Measurements from ENCODE around the gene FAM107B. TPM values are rescaled to one million over a fixed set of nuclear protein-coding genes. Genes with fewer than 3 reads are reported as not detected.

Gene FAM107B
- total RNA-seq, 1 experiment from 2014 or later, result 144 TPM

- Histone ChIP-seq H3K9me2 (ENCODE audit: insufficient read depth) (no peaks in the 10 kb centered on the region), H3K9me3 (ENCODE audit: insufficient read depth, low read depth) (no peaks in the 10 kb centered on the region), H3K79me2 (ENCODE audit: low read depth) (no peaks in the 10 kb centered on the region), H3K36me3 (ENCODE audit: low read depth) (no peaks in the 10 kb centered on the region), H4K20me1 (ENCODE audit: insufficient read depth) (no peaks in the 10 kb centered on the region), H3K27ac (no peak overlapping the region), H2AFZ (no peak overlapping the region), H3K4me1 (replicated peaks; ENCODE audit: insufficient read depth) (peaks cover 24% of the 10 kb centered on the region), H3K4me3 (no peak overlapping the region), H3F3A (ENCODE audit: insufficient read depth, low read depth) (peaks cover 12% of the 10 kb centered on the region; the same call in 1 of the 2 replicates), H3K27me3 (ENCODE audit: insufficient read depth, low read depth) (no peaks in the 10 kb centered on the region), H3K4me2 (no peak overlapping the region)
- ChIA-PET CTCF (no interaction called here), POLR2A (ENCODE audit: unreplicated experiment) (no interaction called here)
- no peak for TF ChIP-seq EZH2 (IDR thresholded peaks at IDR 0.05; ENCODE audit: low read depth)
- no peak for TF ChIP-seq CTCF (conservative IDR thresholded peaks at IDR 0.05)
- DNase-seq, result no peak
- intact Hi-C loops (cut with micrococcal nuclease; ENCODE audit: unreplicated experiment), result no loop called here
- no TSS peak for BruUV-seq (replicated peaks)
Measured at GRCh38 chr10:14700546-14700945, 74.2 kb downstream of the FAM107B start.

- CTCF ChIA-PET, result no interaction called here
- POLR2A ChIA-PET (ENCODE audit: unreplicated experiment), result no interaction called here
- H3F3A ChIP-seq (ENCODE audit: insufficient read depth, low read depth), result peaks cover 12% of the 10 kb centered on the region; the same call in 1 of the 2 replicates
- no TSS peak for BruUV-seq (replicated peaks)
- H3K9me2 ChIP-seq (ENCODE audit: insufficient read depth), result no peaks in the 10 kb centered on the region
- H3K4me2 ChIP-seq, result no peak overlapping the region
- H3K4me3 ChIP-seq, result no peak overlapping the region
- peaks cover 24% of the 10 kb centered on the region for H3K4me1 ChIP-seq (replicated peaks; ENCODE audit: insufficient read depth)
- no peak overlapping the region for H3K27ac ChIP-seq
- H3K27me3 ChIP-seq (ENCODE audit: insufficient read depth, low read depth), result no peaks in the 10 kb centered on the region
- H3K9me3 ChIP-seq (ENCODE audit: insufficient read depth, low read depth), result no peaks in the 10 kb centered on the region
- DNase-seq, result no peak
- H3K79me2 ChIP-seq (ENCODE audit: low read depth), result no peaks in the 10 kb centered on the region
- no peak for TF ChIP-seq EZH2 (IDR thresholded peaks at IDR 0.05; ENCODE audit: low read depth)
- TF ChIP-seq CTCF (conservative IDR thresholded peaks at IDR 0.05), result no peak
- no peaks in the 10 kb centered on the region for H3K36me3 ChIP-seq (ENCODE audit: low read depth)
- no peak overlapping the region for H2AFZ ChIP-seq
- no peaks in the 10 kb centered on the region for H4K20me1 ChIP-seq (ENCODE audit: insufficient read depth)
- intact Hi-C loops (cut with micrococcal nuclease; ENCODE audit: unreplicated experiment), result no loop called here
Measured at GRCh38 chr10:14699482-14699881, 75.2 kb downstream of the FAM107B start.

DNA sequence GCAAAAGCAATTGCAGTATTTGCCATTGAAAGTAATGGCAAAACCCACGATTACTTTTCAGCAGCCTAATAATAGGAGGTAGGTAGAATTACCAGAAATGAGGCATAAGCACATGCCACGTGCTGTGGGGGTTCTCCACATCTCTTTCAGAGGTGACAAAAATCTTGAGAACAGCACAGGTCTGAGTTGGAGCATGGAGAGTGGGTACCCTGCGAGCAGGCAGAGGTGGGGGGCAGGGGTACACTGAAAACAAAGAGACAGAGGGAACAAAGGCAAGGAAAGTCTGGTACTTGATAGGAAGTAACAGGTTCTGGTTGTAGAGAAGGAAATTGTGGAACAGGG, 75.9 kb downstream of the FAM107B start:
- no peaks in the 10 kb centered on the region for H4K20me1 ChIP-seq (ENCODE audit: insufficient read depth)
- intact Hi-C loops (cut with micrococcal nuclease; ENCODE audit: unreplicated experiment), result no loop called here
- H3K4me3 ChIP-seq, result no peak overlapping the region
- H3K27ac ChIP-seq, result no peak overlapping the region
- no peaks in the 10 kb centered on the region for H3K79me2 ChIP-seq (ENCODE audit: low read depth)
- H3F3A ChIP-seq (ENCODE audit: insufficient read depth, low read depth), result peaks cover 12% of the 10 kb centered on the region; the same call in 1 of the 2 replicates
- no peaks in the 10 kb centered on the region for H3K27me3 ChIP-seq (ENCODE audit: insufficient read depth, low read depth)
- TF ChIP-seq CTCF (conservative IDR thresholded peaks at IDR 0.05), result no peak
- TF ChIP-seq EZH2 (IDR thresholded peaks at IDR 0.05; ENCODE audit: low read depth), result no peak
- H3K4me2 ChIP-seq, result no peak overlapping the region
- H3K36me3 ChIP-seq (ENCODE audit: low read depth), result no peaks in the 10 kb centered on the region
- BruUV-seq (replicated peaks), result no TSS peak
- H3K9me2 ChIP-seq (ENCODE audit: insufficient read depth), result no peaks in the 10 kb centered on the region
- POLR2A ChIA-PET (ENCODE audit: unreplicated experiment), result no interaction called here
- CTCF ChIA-PET, result no interaction called here
- H2AFZ ChIP-seq, result no peak overlapping the region
- DNase-seq, result no peak
- peaks cover 21% of the 10 kb centered on the region for H3K4me1 ChIP-seq (replicated peaks; ENCODE audit: insufficient read depth)
- H3K9me3 ChIP-seq (ENCODE audit: insufficient read depth, low read depth), result no peaks in the 10 kb centered on the region

Data from PC-9 (cell line).